Measurements from ENCODE around the gene RASGRF2.
"Not testable (repeated sequence)": the region's sequence is repeated elsewhere in the genome, so short reads cannot be mapped to it uniquely, and the experiment has no call there.

The RASGRF2 gene

GRCh38 chr5:81252904-81253303 lies 292.7 kb downstream of the RASGRF2 start:
- DNase-seq (ENCODE audit: low read depth): no peak
- TF ChIP-seq CTCF (IDR thresholded peaks at IDR 0.05; ENCODE audit: control insufficient read depth, extremely low read depth, insufficient read depth): no peak
- H3K4me3 ChIP-seq (ENCODE audit: low read depth, low read length): no peak overlapping the region

- no peak for DNase-seq (ENCODE audit: low read depth)
- no peak for TF ChIP-seq CTCF (IDR thresholded peaks at IDR 0.05; ENCODE audit: control insufficient read depth, extremely low read depth, insufficient read depth)
- H3K4me3 ChIP-seq (ENCODE audit: low read depth, low read length): no peak overlapping the region
Measured at GRCh38 chr5:81253875-81254274, 293.7 kb downstream of the RASGRF2 start.

GRCh38 chr5:81254886-81255559 lies 294.9 kb downstream of the RASGRF2 start:
- no peak overlapping the region for H3K4me3 ChIP-seq (ENCODE audit: low read depth, low read length)
- DNase-seq (ENCODE audit: low read depth): no peak
- no peak for TF ChIP-seq CTCF (IDR thresholded peaks at IDR 0.05; ENCODE audit: control insufficient read depth, extremely low read depth, insufficient read depth)

- no peak overlapping the region for H3K4me3 ChIP-seq (ENCODE audit: low read depth, low read length)
- TF ChIP-seq CTCF (IDR thresholded peaks at IDR 0.05; ENCODE audit: control insufficient read depth, extremely low read depth, insufficient read depth): no peak
- DNase-seq (ENCODE audit: low read depth): no peak
Measured at GRCh38 chr5:81256766-81257165, 296.6 kb downstream of the RASGRF2 start.

- H3K4me3 ChIP-seq (ENCODE audit: low read depth, low read length); DNase-seq (ENCODE audit: low read depth): not testable (repeated sequence)
Measured at GRCh38 chr5:81262796-81263195, 302.6 kb downstream of the RASGRF2 start.

GRCh38 chr5:81265101-81265500 lies 304.9 kb downstream of the RASGRF2 start:
- DNase-seq (ENCODE audit: low read depth): no peak
- H3K4me3 ChIP-seq (ENCODE audit: low read depth, low read length): no peak overlapping the region
- TF ChIP-seq CTCF (IDR thresholded peaks at IDR 0.05; ENCODE audit: control insufficient read depth, extremely low read depth, insufficient read depth): no peak

- no peak for DNase-seq (ENCODE audit: low read depth)
- no peak overlapping the region for H3K4me3 ChIP-seq (ENCODE audit: low read depth, low read length)
- no peak for TF ChIP-seq CTCF (IDR thresholded peaks at IDR 0.05; ENCODE audit: control insufficient read depth, extremely low read depth, insufficient read depth)
Measured at GRCh38 chr5:81268521-81269196, 308.5 kb downstream of the RASGRF2 start.
